ENCODE measurements around the gene FCAMR.

DNA sequence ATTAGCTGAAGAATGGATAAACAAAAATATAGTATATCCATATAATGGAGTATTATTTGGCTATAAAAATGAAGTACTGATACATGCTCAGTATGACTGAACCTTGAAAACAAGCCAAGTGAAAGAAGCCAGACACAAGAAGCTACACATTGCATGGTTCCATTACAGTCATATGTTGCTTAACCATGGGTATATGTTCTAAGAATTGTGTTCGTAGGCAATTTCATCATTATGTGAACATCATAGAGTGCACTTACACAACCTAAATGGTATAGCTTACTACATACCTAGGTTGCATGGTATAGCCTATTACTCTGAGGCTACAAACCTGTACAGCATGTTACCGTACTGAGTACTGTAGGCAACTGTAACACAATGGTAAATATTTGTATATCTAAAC, 28.6 kb upstream of the FCAMR start:
- TF ChIP-seq, protein P1, sequence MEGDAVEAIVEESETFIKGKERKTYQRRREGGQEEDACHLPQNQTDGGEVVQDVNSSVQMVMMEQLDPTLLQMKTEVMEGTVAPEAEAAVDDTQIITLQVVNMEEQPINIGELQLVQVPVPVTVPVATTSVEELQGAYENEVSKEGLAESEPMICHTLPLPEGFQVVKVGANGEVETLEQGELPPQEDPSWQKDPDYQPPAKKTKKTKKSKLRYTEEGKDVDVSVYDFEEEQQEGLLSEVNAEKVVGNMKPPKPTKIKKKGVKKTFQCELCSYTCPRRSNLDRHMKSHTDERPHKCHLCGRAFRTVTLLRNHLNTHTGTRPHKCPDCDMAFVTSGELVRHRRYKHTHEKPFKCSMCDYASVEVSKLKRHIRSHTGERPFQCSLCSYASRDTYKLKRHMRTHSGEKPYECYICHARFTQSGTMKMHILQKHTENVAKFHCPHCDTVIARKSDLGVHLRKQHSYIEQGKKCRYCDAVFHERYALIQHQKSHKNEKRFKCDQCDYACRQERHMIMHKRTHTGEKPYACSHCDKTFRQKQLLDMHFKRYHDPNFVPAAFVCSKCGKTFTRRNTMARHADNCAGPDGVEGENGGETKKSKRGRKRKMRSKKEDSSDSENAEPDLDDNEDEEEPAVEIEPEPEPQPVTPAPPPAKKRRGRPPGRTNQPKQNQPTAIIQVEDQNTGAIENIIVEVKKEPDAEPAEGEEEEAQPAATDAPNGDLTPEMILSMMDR (IDR thresholded peaks at IDR 0.05 in 4 of 5, conservative IDR thresholded peaks at IDR 0.05 in 1 of 5) = no peak
- no peak for TF ChIP-seq POLR2A (IDR thresholded peaks at IDR 0.05)

Data from gastrocnemius medialis (tissue), 4 donors.